ENCODE measurements around the gene VANGL1. TPM values are rescaled to one million over a fixed set of nuclear protein-coding genes. Genes with fewer than 3 reads are reported as not detected.

The VANGL1 gene
- 6.2 and 9.5 TPM in 2 replicates for total RNA-seq

DNA sequence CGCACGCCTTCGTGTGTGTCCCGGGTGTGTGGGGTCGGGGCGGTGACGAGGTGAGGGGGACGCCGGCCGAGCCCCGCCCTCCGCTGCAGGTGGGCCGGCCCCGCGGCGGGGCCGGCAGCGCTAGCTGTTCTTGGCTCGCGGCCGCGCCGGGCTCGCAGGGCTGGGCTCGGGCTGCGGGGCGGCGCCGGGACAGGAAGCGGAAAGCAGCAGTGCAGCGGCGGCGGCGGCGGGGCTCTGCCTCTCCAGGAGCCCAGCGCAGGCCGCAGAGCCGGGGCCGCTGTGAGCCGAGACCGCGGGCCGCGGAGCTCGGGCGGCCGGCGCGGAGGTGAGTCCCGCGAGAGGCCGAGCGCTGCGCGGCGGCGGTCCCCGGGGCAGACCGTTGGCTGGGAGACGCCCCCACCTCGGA, at the start of gene VANGL1:
VANGL1 (plus strand) TSS at position 209 of the 406 bp plus-strand sequence. CDS start 9,444 bp downstream, outside the sequence.

Other genes starting within 250 kb of the VANGL1 start
- gene CASQ2, start 126.7 kb downstream of the VANGL1 start, total RNA-seq: under 0.01 TPM in 1 of 2 replicates, not detected in the other
- gene NHLH2, start 199.2 kb downstream of the VANGL1 start, total RNA-seq: not detected in 2 replicates

Measured in smooth muscle cell of the umbilical artery (primary cell).